Transverse colon (tissue), 4 donors: ENCODE data around the gene CCNT1.
"Not testable (repeated sequence)": the region's sequence is repeated elsewhere in the genome, so short reads cannot be mapped to it uniquely, and the experiment has no call there.

Experiments
- CTCF ChIP-seq, 5 experiments: fragments of 200-600 bp in 3 of 5; fragments of 450-650 bp in 2 of 5; sonication (generic) in 3 of 5; IDR thresholded peaks; 1 replicate in 2 of 5; 2 replicates in 3 of 5; pipeline ENCODE4 v1.5.1; 2016 to 2017; ENCODE audit warnings: antibody characterized with exemption in 5 of 5, inconsistent platforms in 3 of 5, mild to moderate bottlenecking in 2 of 5, moderate library complexity in 1 of 5
- EP300 ChIP-seq: sonication (generic); formaldehyde crosslinking; IDR thresholded peaks from one replicate; pipeline ENCODE4 v1.6.1; 2017; ENCODE audit warnings: antibody characterized with exemption, low read depth
- POLR2A ChIP-seq: fragments of 450-650 bp; IDR thresholded peaks from one replicate; pipeline ENCODE4 v1.6.1; 2016; ENCODE audit warnings: antibody characterized with exemption, mild to moderate bottlenecking, moderate library complexity
- POLR2AphosphoS5 ChIP-seq, 3 donors: sonication (generic); formaldehyde crosslinking; IDR thresholded peaks; one replicate each; pipeline ENCODE4 v1.6.1; 2016; ENCODE audit warnings: antibody characterized with exemption in 3 of 3

GRCh38 chr12:48641752-48642555 lies 74.6 kb downstream of the CCNT1 start:
- not testable (repeated sequence) for TF ChIP-seq CTCF (IDR thresholded peaks at IDR 0.05); POLR2AphosphoS5 (IDR thresholded peaks at IDR 0.05); EP300; POLR2A
